ENCODE data around the gene DUSP18.
A peak's percentile ranks its signal among the peaks of the same experiment; 100 is the strongest.

The DUSP18 gene

DNA sequence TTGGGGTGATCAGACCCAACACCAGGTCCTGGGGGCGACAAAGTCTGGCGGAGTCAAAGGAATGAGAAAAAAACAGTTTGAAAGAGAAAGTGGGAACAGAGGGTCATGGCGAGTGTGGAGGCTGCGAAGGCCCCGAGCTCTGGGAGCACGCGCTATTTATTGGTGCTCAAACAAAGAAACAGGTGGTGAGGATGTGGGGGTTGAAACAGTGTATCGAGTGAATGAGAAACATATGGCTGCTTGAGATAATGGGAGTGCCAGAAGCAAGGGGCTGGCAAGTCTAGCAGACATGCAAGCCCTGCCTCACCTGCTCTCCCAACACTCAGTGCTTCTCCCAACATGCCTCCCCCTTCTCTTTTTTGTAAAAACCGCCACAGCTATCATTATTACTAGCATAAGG lies 7.8 kb upstream of the DUSP18 start:
- no peak overlapping the region for H3K4me3 ChIP-seq (ENCODE audit: low read depth, low read length)
- DNase-seq (ENCODE audit: low read depth) = no peak
- TF ChIP-seq, protein P1, sequence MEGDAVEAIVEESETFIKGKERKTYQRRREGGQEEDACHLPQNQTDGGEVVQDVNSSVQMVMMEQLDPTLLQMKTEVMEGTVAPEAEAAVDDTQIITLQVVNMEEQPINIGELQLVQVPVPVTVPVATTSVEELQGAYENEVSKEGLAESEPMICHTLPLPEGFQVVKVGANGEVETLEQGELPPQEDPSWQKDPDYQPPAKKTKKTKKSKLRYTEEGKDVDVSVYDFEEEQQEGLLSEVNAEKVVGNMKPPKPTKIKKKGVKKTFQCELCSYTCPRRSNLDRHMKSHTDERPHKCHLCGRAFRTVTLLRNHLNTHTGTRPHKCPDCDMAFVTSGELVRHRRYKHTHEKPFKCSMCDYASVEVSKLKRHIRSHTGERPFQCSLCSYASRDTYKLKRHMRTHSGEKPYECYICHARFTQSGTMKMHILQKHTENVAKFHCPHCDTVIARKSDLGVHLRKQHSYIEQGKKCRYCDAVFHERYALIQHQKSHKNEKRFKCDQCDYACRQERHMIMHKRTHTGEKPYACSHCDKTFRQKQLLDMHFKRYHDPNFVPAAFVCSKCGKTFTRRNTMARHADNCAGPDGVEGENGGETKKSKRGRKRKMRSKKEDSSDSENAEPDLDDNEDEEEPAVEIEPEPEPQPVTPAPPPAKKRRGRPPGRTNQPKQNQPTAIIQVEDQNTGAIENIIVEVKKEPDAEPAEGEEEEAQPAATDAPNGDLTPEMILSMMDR (IDR thresholded peaks at IDR 0.05; ENCODE audit: insufficient read depth, low read depth, low read length, missing control alignments) = no peak

DNA sequence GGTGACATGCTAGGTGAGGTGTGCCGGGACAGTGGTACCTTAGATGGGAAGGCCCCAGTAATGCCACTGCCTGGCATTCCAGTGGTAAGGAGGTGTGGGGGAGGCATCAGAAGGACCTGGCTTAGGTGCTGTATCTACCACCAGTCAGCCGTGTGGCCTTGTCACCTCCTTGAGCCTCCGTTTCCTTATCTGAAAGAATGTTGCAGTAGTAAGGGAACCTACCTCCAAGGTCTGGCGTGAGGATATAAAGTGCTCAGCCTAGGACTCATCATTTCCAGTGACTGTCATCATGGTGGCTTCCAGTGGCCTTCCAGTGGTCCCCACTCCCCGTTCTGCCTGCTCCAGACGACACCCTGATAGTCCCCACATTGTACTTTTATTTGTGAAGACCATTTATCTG lies 6.8 kb upstream of the DUSP18 start:
- no peak overlapping the region for H3K4me3 ChIP-seq (ENCODE audit: low read depth, low read length)

DNA sequence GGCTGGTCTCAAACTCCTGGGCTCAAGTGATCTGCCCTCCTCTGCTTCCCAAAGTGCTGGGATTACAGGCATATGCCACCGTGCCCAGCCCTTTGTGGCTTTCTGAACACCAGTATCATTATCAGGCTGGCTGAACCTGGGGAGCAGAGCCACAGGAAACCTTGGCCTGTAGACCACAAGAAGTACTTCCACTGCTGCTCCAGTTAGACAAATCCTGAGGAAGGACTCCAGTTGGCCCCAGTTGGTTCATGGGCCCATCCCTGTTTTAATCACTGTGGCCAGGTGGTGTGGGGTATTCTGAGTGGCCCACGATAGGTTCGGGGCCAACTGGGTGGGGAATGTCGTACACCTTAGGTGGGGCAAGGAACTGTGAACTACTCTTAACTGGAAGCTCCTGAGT lies 5.5 kb upstream of the DUSP18 start:
- H3K4me3 ChIP-seq (ENCODE audit: low read depth, low read length) = no peak overlapping the region
- DNase-seq (ENCODE audit: low read depth) = no peak
- TF ChIP-seq, protein P1 (IDR thresholded peaks at IDR 0.05; ENCODE audit: insufficient read depth, low read depth, low read length, missing control alignments) = no peak

More for the DNA sequence above, 6.8 kb upstream of the DUSP18 start:
- no peak for DNase-seq (ENCODE audit: low read depth)
- TF ChIP-seq, protein P1 (IDR thresholded peaks at IDR 0.05; ENCODE audit: insufficient read depth, low read depth, low read length, missing control alignments) = no peak

DNA sequence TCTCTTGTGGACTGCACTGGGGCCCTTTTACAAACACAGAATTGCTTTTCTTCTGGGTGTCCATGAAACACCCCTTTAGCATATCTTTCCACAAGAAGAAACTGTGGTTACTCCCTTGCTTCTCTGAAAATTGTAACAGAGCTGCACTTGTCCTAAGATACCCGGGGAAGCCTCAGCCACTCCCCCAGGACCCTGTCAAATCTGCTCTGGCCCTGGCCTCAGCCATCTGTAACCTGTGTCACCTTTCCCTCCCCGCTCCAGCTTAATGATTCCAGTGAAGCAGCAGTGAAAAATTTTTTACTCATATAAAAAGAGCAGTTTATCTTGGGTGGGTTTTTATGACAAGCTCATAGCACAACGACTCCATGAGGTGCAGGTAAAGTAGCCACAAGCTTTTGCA lies 3.4 kb upstream of the DUSP18 start:
- TF ChIP-seq, protein P1 (IDR thresholded peaks at IDR 0.05; ENCODE audit: insufficient read depth, low read depth, low read length, missing control alignments) = no peak
- H3K4me3 ChIP-seq (ENCODE audit: low read depth, low read length) = no peak overlapping the region
- DNase-seq (ENCODE audit: low read depth) = no peak

DNA sequence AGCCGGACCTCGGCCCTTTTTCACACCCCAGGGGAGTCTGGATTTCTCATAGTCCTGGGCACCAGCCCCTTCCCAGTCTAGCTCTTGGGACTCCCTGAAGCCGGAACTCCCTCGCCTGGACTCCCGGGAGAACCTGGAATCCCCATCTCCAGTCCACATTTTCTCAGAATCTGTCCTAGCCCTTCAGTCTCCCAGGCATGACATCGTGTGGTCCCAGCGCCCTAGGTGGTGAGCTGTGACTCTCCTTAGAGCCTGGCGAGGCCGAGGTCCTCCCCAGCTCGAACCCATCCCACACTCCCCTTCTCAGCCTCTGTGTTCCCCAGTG lies 673 bp upstream of the DUSP18 start:
- TF ChIP-seq, protein P1 (IDR thresholded peaks at IDR 0.05; ENCODE audit: insufficient read depth, low read depth, low read length, missing control alignments) = no peak
- no peak for DNase-seq (ENCODE audit: low read depth)
- H3K4me3 ChIP-seq (ENCODE audit: low read depth, low read length) = peak overlapping the region; percentile 66

DNA sequence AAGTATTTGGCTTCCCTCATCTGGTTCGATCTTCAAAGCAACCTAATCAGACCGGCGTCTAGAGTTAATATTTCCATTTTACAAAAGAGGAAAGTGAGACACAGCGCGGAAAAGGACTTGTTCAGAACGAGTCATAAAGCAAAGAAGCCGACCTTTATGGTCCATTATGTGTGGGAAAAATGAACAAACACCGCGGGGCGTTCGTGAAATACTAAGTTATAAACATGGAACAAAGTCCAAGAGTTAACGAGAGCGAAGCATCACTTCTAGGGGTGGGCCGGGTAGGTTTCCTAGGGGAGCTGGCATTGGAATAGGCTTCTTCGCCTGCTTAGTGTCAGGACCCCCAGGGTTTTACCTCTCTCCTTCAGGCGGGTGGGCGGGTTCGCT lies 575 bp downstream of the DUSP18 start:
- H3K4me3 ChIP-seq (ENCODE audit: low read depth, low read length) = peak overlapping the region; percentile 66
- DNase-seq (ENCODE audit: low read depth) = no peak
- TF ChIP-seq, protein P1 (IDR thresholded peaks at IDR 0.05; ENCODE audit: insufficient read depth, low read depth, low read length, missing control alignments) = no peak

DNA sequence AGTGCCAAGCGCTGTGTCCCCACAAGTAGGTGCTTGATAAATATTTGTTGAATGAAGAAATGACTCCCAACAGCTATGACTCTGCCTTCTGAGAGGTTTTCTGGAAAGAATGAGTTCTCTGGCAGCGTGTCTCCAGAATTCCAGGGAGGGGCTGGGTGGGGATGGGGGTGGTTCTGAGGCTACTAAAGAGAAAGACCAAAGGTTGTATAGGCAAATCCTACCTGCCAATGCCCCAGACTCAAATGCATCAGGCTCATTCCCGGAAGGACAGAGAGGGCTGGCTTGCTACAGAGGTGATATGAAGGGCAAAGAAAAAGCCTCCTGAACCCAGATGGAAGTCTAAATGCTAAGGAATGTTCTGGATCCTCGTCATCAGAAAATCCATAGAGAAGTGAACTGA lies 1.9 kb downstream of the DUSP18 start:
- no peak overlapping the region for H3K4me3 ChIP-seq (ENCODE audit: low read depth, low read length)
- TF ChIP-seq, protein P1 (IDR thresholded peaks at IDR 0.05; ENCODE audit: insufficient read depth, low read depth, low read length, missing control alignments) = no peak
- DNase-seq (ENCODE audit: low read depth) = no peak
